Muscle of leg (tissue), 11 donors: ENCODE results near the gene MUC20. TPM values are rescaled to one million over a fixed set of nuclear protein-coding genes. Genes with fewer than 3 reads are reported as not detected.
"Not testable (repeated sequence)": the region's sequence is repeated elsewhere in the genome, so short reads cannot be mapped to it uniquely, and the experiment has no call there.

Source experiments
- DNase-seq: peaks from one replicate; pipeline ENCODE4 v3.0.0; 2013
- H3K27ac ChIP-seq: one replicate; pipeline ENCODE4 v1.5.1; 2013; ENCODE audit warnings: mild to moderate bottlenecking, low read length, control low read depth
- H3K27me3 ChIP-seq: one replicate; pipeline ENCODE4 v1.6.1; 2013; ENCODE audit warnings: low read length; ENCODE audit not compliant: control insufficient read depth, insufficient read depth
- H3K36me3 ChIP-seq: one replicate; pipeline ENCODE4 v1.6.1; 2013; ENCODE audit warnings: low read length; ENCODE audit not compliant: control insufficient read depth, insufficient read depth
- H3K4me1 ChIP-seq: one replicate; pipeline ENCODE4 v1.6.1; 2013; ENCODE audit warnings: low read length; ENCODE audit not compliant: control insufficient read depth, insufficient read depth
- H3K4me3 ChIP-seq: one replicate; pipeline ENCODE4 v1.5.1; 2013; ENCODE audit warnings: low read length, control low read depth
- H3K9me3 ChIP-seq: replicated peaks from 2 replicates; pipeline ENCODE4 v1.6.1; 2013; ENCODE audit warnings: low read depth, low read length; ENCODE audit not compliant: control insufficient read depth
- WGBS: methylation state at CpG from one replicate; pipeline ENCODE4 v1.1.5; 2013; ENCODE audit warnings: missing lambda C conversion rate; ENCODE audit not compliant: insufficient coverage; 5-methylcytosine and 5-hydroxymethylcytosine counted together
- polyA plus RNA-seq, 8 donors: library from polyadenylated mRNA; unstranded; fragments of 120-200 nt; gene quantifications; one replicate each; pipeline versions ENCODE4 v1.2.1 to v1.2.3, GENCODE V29; 2013; ENCODE audit warnings: inconsistent platforms in 1 of 8, low replicate concordance in 1 of 8; ENCODE audit not compliant: insufficient read length in 8 of 8, insufficient read depth in 1 of 8
- total RNA-seq: library from RNA; stranded (reverse); fragments of 120-200 nt; gene quantifications from one replicate; pipeline ENCODE4 v1.2.4, GENCODE V29; 2013

MUC20 gene
- total and polyA plus RNA-seq, 9 donors, result 0.66 to 12.0 (median 2.8) TPM

GRCh38 chr3:195701042-195701915 is 19.5 kb upstream of the MUC20 start:
- peaks cover 3% of the 10 kb centered on the region for H3K4me1 ChIP-seq
- no peaks in the 10 kb centered on the region for H3K27me3 ChIP-seq
- WGBS, result 65% methylated on average over 7 of the region's 9 CpGs
- no peak overlapping the region for H3K27ac ChIP-seq
- H3K9me3 ChIP-seq, result no peaks in the 10 kb centered on the region
- H3K4me3 ChIP-seq, result no peak overlapping the region
- peaks cover 17% of the 10 kb centered on the region for H3K36me3 ChIP-seq
- no peak for DNase-seq

DNA sequence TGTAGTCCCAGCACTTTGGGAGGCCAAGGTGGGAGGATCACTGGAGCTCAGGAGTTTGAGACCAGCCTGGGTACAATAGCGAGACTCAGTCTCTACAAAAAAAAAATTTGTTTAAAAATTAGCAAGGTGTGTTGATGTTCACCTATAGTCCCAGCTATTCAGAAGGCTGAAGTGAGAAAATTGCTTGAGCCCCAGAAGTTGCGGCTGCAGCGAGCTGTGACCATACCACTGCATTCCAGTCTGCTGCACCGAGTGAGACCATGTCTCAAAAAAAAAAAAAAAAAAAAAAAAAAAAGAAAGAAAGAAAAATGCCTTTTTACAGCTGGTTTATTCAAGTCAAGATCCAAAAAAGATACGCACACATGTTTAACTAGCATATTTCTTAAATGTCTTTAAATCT is 17.0 kb upstream of the MUC20 start:
- Histone ChIP-seq H3K4me3 (no peak overlapping the region), H3K4me1 (no peaks in the 10 kb centered on the region), H3K9me3 (no peaks in the 10 kb centered on the region), H3K27ac (no peak overlapping the region), H3K27me3 (no peaks in the 10 kb centered on the region), H3K36me3 (peaks cover 9% of the 10 kb centered on the region)
- WGBS, result 80% methylated on average over 3 of the region's 5 CpGs
- no peak for DNase-seq

GRCh38 chr3:195704433-195704999 is 16.3 kb upstream of the MUC20 start:
- no peak for DNase-seq
- WGBS, result 41% methylated on average over 6 of the region's 9 CpGs
- Histone ChIP-seq H3K9me3 (no peaks in the 10 kb centered on the region), H3K27me3 (no peaks in the 10 kb centered on the region), H3K36me3 (peaks cover 8% of the 10 kb centered on the region), H3K4me3 (no peak overlapping the region), H3K27ac (no peak overlapping the region), H3K4me1 (no peaks in the 10 kb centered on the region)

- Histone ChIP-seq H3K27me3 (no peaks in the 10 kb centered on the region), H3K36me3 (peaks cover 8% of the 10 kb centered on the region), H3K4me3 (no peak overlapping the region), H3K4me1 (no peaks in the 10 kb centered on the region), H3K9me3 (no peaks in the 10 kb centered on the region), H3K27ac (no peak overlapping the region)
- 78% methylated on average over 9 of the region's 9 CpGs for WGBS
- DNase-seq, result no peak
These were observed 15.4 kb upstream of the MUC20 start for GRCh38 chr3:195705081-195705991.

DNA sequence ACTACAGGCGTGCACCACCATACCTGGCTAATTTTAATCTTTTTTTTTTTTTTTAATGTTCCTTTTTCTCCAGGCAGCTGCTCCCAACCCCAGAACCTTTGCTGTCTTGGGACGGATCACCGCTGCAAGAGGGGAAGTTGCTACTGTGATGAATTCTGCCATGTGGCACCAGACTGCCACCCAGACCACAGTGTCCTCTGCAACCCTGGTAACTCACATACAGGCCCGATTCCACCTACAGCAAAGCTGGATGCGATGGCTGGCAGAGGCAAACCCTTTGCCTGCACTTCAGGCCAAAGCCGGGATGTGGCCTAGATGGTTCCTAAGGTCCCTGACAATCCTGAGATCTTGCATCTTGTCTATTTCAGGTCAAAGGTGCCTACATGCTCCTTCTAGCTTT is 12.7 kb upstream of the MUC20 start:
- H3K4me3 ChIP-seq, result no peak overlapping the region
- H3K27me3 ChIP-seq, result no peaks in the 10 kb centered on the region
- no peak overlapping the region for H3K27ac ChIP-seq
- H3K4me1 ChIP-seq, result no peaks in the 10 kb centered on the region
- peaks cover 11% of the 10 kb centered on the region for H3K36me3 ChIP-seq
- DNase-seq, result no peak
- H3K9me3 ChIP-seq, result no peaks in the 10 kb centered on the region
- 73% methylated on average over 6 of the region's 6 CpGs for WGBS

GRCh38 chr3:195708626-195709481 is 11.9 kb upstream of the MUC20 start:
- Histone ChIP-seq H3K9me3 (no peaks in the 10 kb centered on the region), H3K27ac (no peak overlapping the region), H3K36me3 (peaks cover 11% of the 10 kb centered on the region), H3K4me3 (no peak overlapping the region), H3K4me1 (no peaks in the 10 kb centered on the region), H3K27me3 (no peaks in the 10 kb centered on the region)
- WGBS, result 81% methylated on average over 6 of the region's 6 CpGs
- no peak for DNase-seq

GRCh38 chr3:195709676-195710085 is 11.1 kb upstream of the MUC20 start:
- H3K4me3 ChIP-seq, result no peak overlapping the region
- no peaks in the 10 kb centered on the region for H3K4me1 ChIP-seq
- no peaks in the 10 kb centered on the region for H3K9me3 ChIP-seq
- 93% methylated on average over 5 of the region's 6 CpGs for WGBS
- no peak for DNase-seq
- H3K27ac ChIP-seq, result no peak overlapping the region
- H3K27me3 ChIP-seq, result no peaks in the 10 kb centered on the region
- peaks cover 11% of the 10 kb centered on the region for H3K36me3 ChIP-seq

- not testable (repeated sequence) for DNase-seq, H3K27ac ChIP-seq, H3K4me3 ChIP-seq, H3K4me1 ChIP-seq, H3K9me3 ChIP-seq, H3K27me3 ChIP-seq
- peaks cover 11% of the 10 kb centered on the region for H3K36me3 ChIP-seq
- 62% methylated on average over 6 of the region's 6 CpGs for WGBS
These were observed 10.5 kb upstream of the MUC20 start for GRCh38 chr3:195710126-195710905.
